Thymus (tissue), 11 donors: ENCODE data around the gene SPATA24. TPM values are rescaled to one million over a fixed set of nuclear protein-coding genes. Genes with fewer than 3 reads are reported as not detected.
"Not testable (repeated sequence)": the region's sequence is repeated elsewhere in the genome, so short reads cannot be mapped to it uniquely, and the experiment has no call there.

Experiments used
- DNase-seq, 9 donors: peaks; one replicate each; pipeline ENCODE4 v3.0.0-alpha.2; 2013; ENCODE audit warnings: low spot score in 9 of 9, low read depth in 6 of 9, missing footprints in 1 of 9
- H3K27ac ChIP-seq, 2 donors: one replicate each; pipeline ENCODE4 v1.5.1; 2013; ENCODE audit warnings: control low read depth in 1 of 2, low read depth in 1 of 2, low read length in 1 of 2, mild to moderate bottlenecking in 1 of 2, moderate library complexity in 1 of 2
- H3K27me3 ChIP-seq, 2 donors: one replicate each; pipeline ENCODE4 v1.5.1; 2013; ENCODE audit warnings: low read length in 1 of 2; ENCODE audit not compliant: control insufficient read depth in 2 of 2, insufficient read depth in 1 of 2
- H3K36me3 ChIP-seq, 2 donors: one replicate each; pipeline ENCODE4 v1.5.1; 2013; ENCODE audit warnings: low read length in 1 of 2, mild to moderate bottlenecking in 1 of 2, moderate library complexity in 1 of 2; ENCODE audit not compliant: control insufficient read depth in 2 of 2, insufficient read depth in 2 of 2
- H3K4me1 ChIP-seq, 2 donors: one replicate each; pipeline ENCODE4 v1.5.1; 2013; ENCODE audit warnings: low read length in 2 of 2; ENCODE audit not compliant: control insufficient read depth in 2 of 2, insufficient read depth in 2 of 2
- H3K4me3 ChIP-seq, 2 donors: one replicate each; pipeline ENCODE4 v1.5.1; 2013; ENCODE audit warnings: low read length in 2 of 2, control low read depth in 1 of 2, mild to moderate bottlenecking in 1 of 2
- H3K9me3 ChIP-seq, 2 donors: one replicate each; pipeline ENCODE4 v1.5.1; 2013; ENCODE audit warnings: low read length in 1 of 2, mild to moderate bottlenecking in 1 of 2; ENCODE audit not compliant: control insufficient read depth in 2 of 2, insufficient read depth in 1 of 2
- WGBS: extraction: QIAGEN DNeasy Blood & Tissue Kit; methylation state at CpG from one replicate; pipeline ENCODE4 v1.1.7; 2013; 5-methylcytosine and 5-hydroxymethylcytosine counted together
- polyA plus RNA-seq: library from polyadenylated mRNA; stranded (reverse); fragments of 200-250 nt; gene quantifications from one replicate; pipeline ENCODE4 v1.2.3, GENCODE V29; 2013
- total RNA-seq: library from RNA; stranded (reverse); fragments of 120-200 nt; gene quantifications from one replicate; pipeline ENCODE4 v1.2.4, GENCODE V29; 2013
- donor health status: healthy.

The SPATA24 gene
- total and polyA plus RNA-seq, 2 donors, result 5.8 to 6.6 TPM

- H3K27me3 ChIP-seq, H3K9me3 ChIP-seq: not testable (repeated sequence)
- DNase-seq, result peak in 1 of 9 donors; percentile 29
- peak overlapping the region; percentile 62 to 100 for H3K27ac ChIP-seq
- peak overlapping the region; percentile 72 to 100 for H3K4me3 ChIP-seq
- H3K36me3 ChIP-seq, result peaks cover 4 to 23% of the 10 kb centered on the region in 2 donors
- WGBS, result 81% methylated on average over 10 of the region's 10 CpGs
- H3K4me1 ChIP-seq, result peaks cover 44 to 96% of the 10 kb centered on the region in 2 donors
Observed at GRCh38 chr5:139386956-139387355, 16.9 kb downstream of the SPATA24 start.

GRCh38 chr5:139386050-139386438, 17.8 kb downstream of the SPATA24 start:
- no peaks in the 10 kb centered on the region for H3K9me3 ChIP-seq
- peak overlapping the region; percentile 72 to 100 for H3K4me3 ChIP-seq
- no peak for DNase-seq
- H3K27me3 ChIP-seq, result no peaks in the 10 kb centered on the region
- peaks cover 4 to 23% of the 10 kb centered on the region in 2 donors for H3K36me3 ChIP-seq
- H3K27ac ChIP-seq, result peak overlapping the region; percentile 46 to 86
- WGBS, result 84% methylated on average over 5 of the region's 5 CpGs
- peaks cover 36 to 87% of the 10 kb centered on the region in 2 donors for H3K4me1 ChIP-seq

GRCh38 chr5:139385061-139386049, 18.5 kb downstream of the SPATA24 start:
- Histone ChIP-seq H3K4me3 (peak overlapping the region; percentile 57 to 100), H3K36me3 (peaks cover 4 to 23% of the 10 kb centered on the region in 2 donors), H3K27me3 (no peaks in the 10 kb centered on the region), H3K27ac (peak overlapping the region; percentile 78 to 86), H3K4me1 (peaks cover 29 to 80% of the 10 kb centered on the region in 2 donors), H3K9me3 (no peaks in the 10 kb centered on the region)
- DNase-seq, result peak in 2 of 9 donors; percentile 39 to 66
- 14% methylated on average over 8 of the region's 8 CpGs for WGBS

- Histone ChIP-seq H3K27ac (peak overlapping the region; percentile 78 to 86), H3K36me3 (peaks cover 4 to 23% of the 10 kb centered on the region in 2 donors), H3K9me3 (no peaks in the 10 kb centered on the region), H3K27me3 (no peaks in the 10 kb centered on the region), H3K4me3 (peak overlapping the region; percentile 57 to 100), H3K4me1 (peaks cover 24 to 73% of the 10 kb centered on the region in 2 donors)
- peak in 1 of 9 donors; percentile 20 for DNase-seq
- 69% methylated on average over 9 of the region's 9 CpGs for WGBS
Observed at GRCh38 chr5:139384591-139385051, 19.3 kb downstream of the SPATA24 start.

GRCh38 chr5:139383993-139384590, 19.8 kb downstream of the SPATA24 start:
- Histone ChIP-seq H3K36me3 (peaks cover 5 to 21% of the 10 kb centered on the region in 2 donors), H3K4me3 (peak overlapping the region; percentile 57 to 100), H3K4me1 (peaks cover 24 to 68% of the 10 kb centered on the region in 2 donors), H3K27me3 (no peaks in the 10 kb centered on the region), H3K9me3 (no peaks in the 10 kb centered on the region), H3K27ac (peak overlapping the region; percentile 78 to 86)
- DNase-seq, result no peak
- 90% methylated on average over 7 of the region's 7 CpGs for WGBS

- Histone ChIP-seq H3K4me1 (peaks cover 24 to 61% of the 10 kb centered on the region in 2 donors), H3K27me3 (no peaks in the 10 kb centered on the region), H3K9me3 (no peaks in the 10 kb centered on the region), H3K27ac (peak within 1 kb of the TSS in 1 of 2 donors; percentile 86), H3K4me3 (peak within 1 kb of the TSS in 1 of 2 donors; percentile 100), H3K36me3 (peaks cover 12 to 19% of the 10 kb centered on the region in 2 donors)
- WGBS, result 82% methylated on average over 10 of the region's 10 CpGs
- DNase-seq, result no peak
Observed at GRCh38 chr5:139383275-139383992, 20.5 kb downstream of the SPATA24 start, which contains the start of gene SLC23A1. Gene SLC23A1, minus strand, starts transcription at chr5:139383297. Its CDS starts 44 bp downstream, at chr5:139383253.

GRCh38 chr5:139382807-139383206, 21.1 kb downstream of the SPATA24 start:
- WGBS, result 58% methylated on average over 3 of the region's 3 CpGs
- no peak overlapping the region for H3K4me3 ChIP-seq

GRCh38 chr5:139381837-139382761, 21.8 kb downstream of the SPATA24 start:
- no peak overlapping the region for H3K4me3 ChIP-seq
- no peak overlapping the region for H3K27ac ChIP-seq
- H3K36me3 ChIP-seq, result peaks cover 12 to 19% of the 10 kb centered on the region in 2 donors
- no peak for DNase-seq
- H3K4me1 ChIP-seq, result peaks cover 24 to 48% of the 10 kb centered on the region in 2 donors
- 95% methylated on average over 28 of the region's 28 CpGs for WGBS
- H3K9me3 ChIP-seq, result no peaks in the 10 kb centered on the region
- no peaks in the 10 kb centered on the region for H3K27me3 ChIP-seq

More at GRCh38 chr5:139382807-139383206, 21.1 kb downstream of the SPATA24 start:
- Histone ChIP-seq H3K9me3 (no peaks in the 10 kb centered on the region), H3K27me3 (no peaks in the 10 kb centered on the region), H3K27ac (no peak overlapping the region), H3K4me1 (peaks cover 24 to 55% of the 10 kb centered on the region in 2 donors), H3K36me3 (peaks cover 15 to 18% of the 10 kb centered on the region in 2 donors)
- no peak for DNase-seq
